Aortic smooth muscle cell (primary cell): Measurements from ENCODE around the gene HLA-DQA1. TPM values are rescaled to one million over a fixed set of nuclear protein-coding genes. Genes with fewer than 3 reads are reported as not detected.

Source experiments
- total RNA-seq: library from RNA; depleted of rRNA; stranded (reverse); fragments of >200 nt; gene quantifications from 2 replicates; pipeline ENCODE4 v1.2.3, GENCODE V29; 2014

The HLA-DQA1 gene
- 0.40 TPM in 1 of 2 replicates, not detected in the other for total RNA-seq

GRCh38 chr6:32637219-32637880 is at the start of gene HLA-DQA1:
Gene HLA-DQA1 (plus strand): TSS chr6:32637406. CDS start chr6:32637459, 53 bp downstream.

GRCh38 chr6:32589596-32590449 is 47.4 kb upstream of the HLA-DQA1 start, which contains the start of gene HLA-DRB1:
Gene HLA-DRB1 (minus strand): TSS chr6:32589848. CDS start chr6:32589742, 106 bp downstream.

GRCh38 chr6:32666420-32667300 is 29.5 kb downstream of the HLA-DQA1 start, which contains the start of gene HLA-DQB1:
Gene HLA-DQB1 (minus strand): TSS chr6:32666657. CDS start chr6:32666607, 50 bp downstream.

Other genes starting within 250 kb of the HLA-DQA1 start
- not detected in 2 replicates for gene BTNL2, start 230.2 kb upstream of the HLA-DQA1 start, total RNA-seq
- 0.53 TPM in 1 of 2 replicates, not detected in the other for gene HLA-DRA, start 197.5 kb upstream of the HLA-DQA1 start, total RNA-seq
- not detected in 2 replicates for gene HLA-DRB5, start 107.1 kb upstream of the HLA-DQA1 start, total RNA-seq
- gene HLA-DRB1, start 47.6 kb upstream of the HLA-DQA1 start, total RNA-seq, result 0.13 TPM in 1 of 2 replicates, not detected in the other
- gene HLA-DQB1, start 29.3 kb downstream of the HLA-DQA1 start, total RNA-seq, result not detected in 2 replicates
- not detected in 2 replicates for gene HLA-DQA2, start 104.0 kb downstream of the HLA-DQA1 start, total RNA-seq
- gene HLA-DQB2, start 126.1 kb downstream of the HLA-DQA1 start, total RNA-seq, result not detected in 2 replicates
- gene HLA-DOB, start 179.6 kb downstream of the HLA-DQA1 start, total RNA-seq, result 0.13 TPM in 1 of 2 replicates, not detected in the other
- 21.3 and 21.8 TPM in 2 replicates for gene TAP2, start 201.3 kb downstream of the HLA-DQA1 start, total RNA-seq
- gene PSMB8, start 206.6 kb downstream of the HLA-DQA1 start, total RNA-seq, result 65.9 and 83.3 TPM in 2 replicates
- gene TAP1, start 216.3 kb downstream of the HLA-DQA1 start, total RNA-seq, result 35.9 and 41.0 TPM in 2 replicates
- 18.5 and 23.4 TPM in 2 replicates for gene PSMB9, start 216.8 kb downstream of the HLA-DQA1 start, total RNA-seq